ENCODE measurements around the gene ANKS1B.
"Not testable (repeated sequence)": the region's sequence is repeated elsewhere in the genome, so short reads cannot be mapped to it uniquely, and the experiment has no call there.

The ANKS1B gene

DNA sequence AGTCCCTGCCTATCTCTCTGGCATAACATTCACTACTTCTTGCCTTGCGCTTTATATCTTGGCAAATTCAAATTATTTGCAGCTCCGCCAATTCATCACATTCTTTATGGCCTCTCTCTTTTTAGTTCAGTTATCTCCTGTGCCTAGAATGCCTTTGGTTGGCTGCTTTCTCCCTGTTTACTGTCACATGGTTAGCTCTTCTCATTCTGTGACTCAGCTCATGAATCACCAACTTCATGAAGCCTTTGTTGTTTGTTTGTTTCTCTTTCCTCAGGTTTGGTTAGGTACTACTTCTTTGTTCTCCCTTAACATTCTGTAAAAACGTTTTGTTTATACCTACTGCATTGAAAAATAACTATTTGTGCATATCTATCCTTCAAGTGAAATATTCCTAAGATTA, 713.7 kb downstream of the ANKS1B start:
- intact Hi-C loops (cut with DNase I) = no loop called here
- no peak for DNase-seq

DNA sequence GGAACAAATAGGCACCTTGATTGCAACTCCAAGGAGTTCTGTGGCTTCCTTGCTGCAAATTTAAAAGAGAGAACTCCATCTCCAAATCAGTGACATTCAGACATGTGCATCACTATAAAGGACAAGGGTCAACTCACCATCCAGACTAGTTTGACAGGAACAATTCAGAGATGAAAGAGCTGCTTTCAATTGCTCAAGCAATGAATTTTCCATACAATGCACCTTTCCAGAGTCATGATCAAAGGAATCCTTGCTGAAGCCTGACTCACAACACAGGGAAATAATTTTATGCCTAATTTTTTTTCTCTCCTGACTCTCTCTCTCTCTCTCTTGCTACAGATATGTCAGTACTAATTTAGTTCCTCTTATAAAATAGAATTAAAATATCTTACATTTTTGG, 717.7 kb downstream of the ANKS1B start:
- intact Hi-C loops (cut with DNase I) = no loop called here
- DNase-seq = no peak

DNA sequence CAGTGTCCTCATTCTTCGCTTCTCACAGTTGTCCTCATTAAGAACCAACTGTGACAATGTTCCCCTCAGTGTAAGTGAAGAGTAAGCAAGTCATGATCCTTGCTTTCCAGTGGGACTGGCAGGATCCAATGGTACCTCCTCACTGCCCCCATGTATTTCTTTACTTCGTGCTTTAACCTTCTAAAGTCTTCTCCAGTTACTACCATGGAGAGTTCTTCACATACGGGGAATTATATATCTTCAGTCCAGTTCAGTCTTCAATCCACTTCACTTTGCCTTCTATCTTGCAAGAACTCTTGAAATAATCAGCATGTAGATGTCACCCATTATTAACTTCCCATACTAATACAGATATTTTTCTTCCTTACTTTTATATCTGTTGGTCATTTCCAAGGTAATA, 719.1 kb downstream of the ANKS1B start:
- intact Hi-C loops (cut with DNase I) = no loop called here
- DNase-seq = no peak

DNA sequence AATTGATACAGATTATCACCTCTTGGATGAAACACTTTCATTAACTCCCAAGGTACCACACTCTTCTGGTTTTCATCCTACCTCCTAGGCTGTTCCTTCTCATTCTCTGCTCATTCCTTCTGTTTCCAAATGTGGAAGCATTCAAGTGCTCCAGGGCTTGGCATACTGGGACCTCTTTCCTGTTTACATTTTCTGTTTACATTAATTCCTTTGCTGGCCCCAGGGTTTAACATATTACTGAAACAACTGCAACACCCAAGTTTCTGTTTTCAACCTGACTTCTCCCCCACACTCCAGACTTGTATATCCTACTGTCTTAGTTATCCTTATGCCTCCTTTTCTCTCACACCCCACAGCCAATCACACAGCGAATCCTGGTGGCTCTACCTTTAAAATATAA, 723.5 kb downstream of the ANKS1B start:
- DNase-seq = no peak
- intact Hi-C loops (cut with DNase I) = no loop called here

DNA sequence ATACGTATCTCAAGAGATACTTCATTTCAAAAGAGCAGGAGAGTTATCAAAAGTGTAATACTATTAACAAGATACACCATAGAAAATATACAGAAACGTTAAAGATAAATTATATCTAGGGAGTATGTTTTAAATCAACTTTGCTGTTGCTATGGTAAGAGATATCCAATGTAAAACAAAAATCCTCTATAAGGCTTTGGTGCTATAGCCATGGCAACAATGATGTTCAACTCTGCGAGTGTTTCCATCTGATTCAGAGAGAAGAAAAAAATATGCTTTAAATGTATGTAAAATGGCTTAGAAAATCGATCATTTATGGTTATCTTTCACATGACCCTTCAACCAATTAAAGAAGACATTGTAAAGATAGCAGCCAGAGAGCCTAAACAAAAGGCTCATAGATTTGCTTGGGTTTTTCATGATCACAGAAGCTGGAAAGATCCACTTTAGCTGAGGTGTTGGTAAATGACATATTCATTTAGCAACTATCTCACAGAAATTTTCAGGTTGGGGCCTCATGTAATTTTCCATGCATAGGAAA, 724.2 kb downstream of the ANKS1B start:
- no peak for DNase-seq
- intact Hi-C loops (cut with DNase I) = no loop called here

DNA sequence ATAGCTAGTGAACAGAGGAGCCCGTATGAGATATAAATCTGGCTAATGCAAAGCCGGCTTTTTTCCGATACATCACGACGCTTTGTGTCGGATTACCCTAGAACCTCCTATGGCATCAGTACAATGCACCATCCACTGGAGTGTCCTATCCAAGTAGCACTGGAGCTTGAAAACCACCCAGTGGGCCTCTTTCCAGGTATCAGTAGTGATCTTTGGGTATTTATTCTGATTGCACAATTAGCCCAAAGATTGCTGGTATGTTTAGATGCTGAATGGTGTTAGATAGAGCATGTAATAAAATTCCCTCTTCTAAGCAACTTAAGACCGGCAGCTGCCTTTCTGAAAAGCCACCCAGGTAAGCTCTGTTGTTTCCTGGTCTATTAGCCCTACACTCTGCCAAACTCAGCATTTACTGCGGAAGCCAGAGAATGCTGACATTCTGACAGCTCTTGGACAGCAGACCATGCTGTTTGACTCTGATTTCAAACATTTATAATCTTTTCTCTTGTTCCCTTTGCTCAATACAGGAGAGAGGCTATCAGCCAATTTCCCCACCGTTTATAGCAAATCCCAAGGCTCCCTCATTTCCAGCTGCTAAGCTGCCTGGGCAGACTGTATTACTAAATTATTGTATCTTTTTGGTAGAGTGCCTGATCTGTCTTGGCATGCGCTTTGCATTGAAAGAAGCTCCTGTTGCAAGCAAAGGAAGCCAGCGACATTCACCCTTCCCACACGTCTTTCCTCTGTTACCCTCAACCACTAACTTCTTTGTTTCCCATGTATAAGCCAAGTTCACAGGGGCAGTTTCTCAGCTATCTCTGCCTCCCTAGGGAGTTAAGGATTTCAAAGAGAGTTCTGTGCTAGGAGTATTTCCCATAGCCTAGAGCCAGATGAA, 725.4 kb downstream of the ANKS1B start:
- DNase-seq = peak in 2 of 42 donors; percentile 7 to 12

DNA sequence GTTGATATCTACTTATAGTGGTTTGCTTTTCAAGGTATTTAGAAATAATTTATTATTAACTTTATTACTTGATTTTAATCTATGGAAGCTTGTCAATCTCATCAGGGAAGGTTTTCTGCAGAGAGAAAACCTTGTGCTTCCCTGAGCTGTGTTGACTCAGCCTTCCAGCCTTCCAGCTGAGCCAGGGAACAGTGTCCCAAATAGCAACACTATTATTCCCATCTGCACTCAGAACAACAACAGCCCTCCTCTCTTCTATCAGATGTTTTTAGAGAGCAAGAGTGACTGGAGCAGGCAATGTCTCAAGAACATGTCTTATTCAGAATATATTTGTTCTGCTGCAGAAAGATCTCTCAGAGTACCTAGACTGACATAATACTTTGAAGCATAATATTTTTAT, 727.1 kb downstream of the ANKS1B start:
- intact Hi-C loops (cut with DNase I) = no loop called here
- peak in 6 of 42 donors; percentile 3 to 33 (median 17) for DNase-seq

More for the DNA sequence above, 725.4 kb downstream of the ANKS1B start:
- intact Hi-C loops (cut with DNase I) = no loop called here

DNA sequence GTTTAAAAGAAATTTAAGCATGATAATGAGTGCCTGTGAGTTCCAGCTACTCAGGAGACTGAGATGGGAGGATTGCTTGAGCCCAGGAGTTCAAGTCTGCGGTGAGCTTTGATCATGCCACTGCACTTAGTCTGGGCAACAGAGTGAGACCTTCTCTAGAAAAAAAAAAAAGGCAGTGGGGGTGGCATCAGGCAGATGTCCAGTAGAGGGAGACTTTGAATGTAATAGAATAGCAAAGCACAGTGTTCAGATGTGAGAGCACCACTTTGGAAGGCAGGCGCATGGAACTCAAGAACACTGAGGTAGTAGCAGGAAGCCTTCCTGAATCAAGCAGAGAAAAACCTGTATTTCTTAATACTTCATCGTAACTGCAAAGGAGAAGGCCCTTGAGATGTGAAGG, 731.7 kb downstream of the ANKS1B start:
- DNase-seq = no peak
- intact Hi-C loops (cut with DNase I) = no loop called here

DNA sequence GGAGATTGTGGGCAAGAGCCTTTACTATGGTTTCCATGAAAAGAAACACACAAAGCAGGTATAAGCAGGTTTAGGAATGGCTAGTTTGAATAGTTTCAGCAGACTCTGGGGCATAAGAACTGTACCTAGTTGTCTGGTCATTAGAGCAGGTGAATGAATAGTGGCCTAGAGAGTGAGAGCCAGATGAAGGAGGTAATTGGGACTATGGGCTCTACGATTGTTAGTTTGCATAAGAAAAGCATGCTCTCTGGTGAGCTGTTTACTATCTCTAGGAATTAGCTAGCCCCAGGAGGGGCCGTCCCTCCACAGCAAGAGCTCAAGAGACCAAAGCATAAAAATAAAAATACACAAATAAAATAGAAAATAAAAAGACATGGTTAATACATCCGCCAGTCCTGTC, 734.6 kb downstream of the ANKS1B start:
- intact Hi-C loops (cut with DNase I) = no loop called here
- DNase-seq = no peak

DNA sequence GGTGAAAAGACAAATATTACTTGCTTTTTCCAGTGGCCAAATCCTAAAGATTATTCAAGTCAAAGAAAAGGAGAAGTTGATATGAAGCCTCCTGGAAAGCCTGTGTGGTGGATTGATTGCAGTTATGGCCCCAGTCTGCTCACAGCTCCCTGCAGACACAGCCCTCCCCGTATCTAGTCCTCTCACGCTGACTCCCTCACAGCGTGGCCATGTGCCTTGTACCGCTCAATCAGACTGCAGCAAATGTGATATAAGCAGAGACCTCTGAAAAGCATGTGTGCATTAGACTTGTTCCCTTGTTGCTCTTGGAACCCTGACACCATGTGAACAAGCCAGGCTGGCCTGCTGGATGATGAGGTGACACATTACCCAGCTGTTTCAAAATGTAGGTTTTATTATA, 735.2 kb downstream of the ANKS1B start:
- intact Hi-C loops (cut with DNase I) = no loop called here
- no peak for DNase-seq

DNA sequence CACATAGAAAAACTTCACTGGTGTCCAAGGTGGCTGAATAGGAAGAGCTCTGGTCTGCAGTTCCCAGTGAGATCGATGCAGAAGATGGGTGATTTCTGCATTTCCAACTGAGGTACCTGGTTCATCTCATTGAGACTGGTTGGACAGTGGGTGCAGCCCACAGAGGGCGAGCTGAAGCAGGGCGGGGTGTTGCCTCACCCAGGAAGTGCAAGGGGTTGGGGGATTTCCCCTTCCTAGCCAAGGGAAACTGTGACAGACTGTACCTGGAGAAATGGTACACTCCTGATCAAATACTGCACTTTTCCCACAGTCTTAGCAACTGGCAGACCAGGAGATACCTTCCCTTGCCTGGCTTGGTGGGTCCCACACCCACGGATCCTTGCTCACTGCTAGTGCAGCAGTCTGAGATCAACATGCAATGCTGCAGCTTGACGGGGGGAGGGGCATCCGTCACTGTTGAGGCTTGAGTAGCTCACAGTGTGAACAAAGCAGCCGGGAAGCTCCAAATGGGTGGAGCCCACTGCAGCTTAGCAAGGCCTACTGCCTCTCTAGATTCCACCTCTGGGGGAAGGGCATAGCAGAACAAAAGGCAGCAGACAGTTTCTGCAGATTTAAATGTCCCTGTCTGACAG, 746.7 kb downstream of the ANKS1B start:
- DNase-seq = peak in 32 of 42 donors; percentile 6 to 63 (median 28)
- intact Hi-C loops (cut with DNase I) = not testable (repeated sequence)

DNA sequence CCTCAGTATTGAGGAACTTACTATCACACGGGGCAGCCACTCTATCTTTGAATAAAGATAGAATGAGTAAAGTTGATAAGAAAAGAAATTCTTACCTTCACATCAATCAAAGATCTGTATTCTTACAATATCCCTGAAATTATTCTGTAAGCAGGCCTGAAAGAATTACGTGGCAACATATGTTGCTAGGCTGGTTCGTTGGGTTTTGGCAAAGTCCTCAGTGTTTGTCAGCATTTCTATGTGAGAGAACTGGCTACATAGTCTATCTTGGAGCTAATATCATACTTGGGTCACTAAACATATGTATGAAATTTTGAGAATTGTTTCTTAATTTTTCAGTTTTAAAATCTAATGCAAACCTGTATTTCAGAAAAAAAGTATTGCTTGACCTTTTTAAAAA, 749.4 kb downstream of the ANKS1B start:
- no peak for DNase-seq
- intact Hi-C loops (cut with DNase I) = no loop called here

DNA sequence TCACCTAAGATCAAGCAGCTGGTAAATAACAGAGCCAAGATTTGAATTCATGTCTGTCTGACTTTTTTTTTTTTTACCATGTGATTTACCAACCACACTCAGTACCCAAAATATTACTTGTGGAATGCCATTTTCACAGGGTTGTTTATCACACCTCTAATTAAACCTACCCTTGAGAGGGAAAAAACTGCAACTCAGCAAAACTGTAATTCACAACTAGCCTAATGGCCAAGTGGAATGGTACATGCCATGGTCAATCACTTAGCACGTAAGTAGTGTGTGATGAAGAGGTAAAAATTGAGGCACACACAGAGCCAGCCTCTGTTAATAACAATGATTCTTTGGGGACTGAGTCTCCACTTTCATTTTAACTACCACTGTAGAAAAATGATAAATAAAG, 750.0 kb downstream of the ANKS1B start:
- intact Hi-C loops (cut with DNase I) = no loop called here
- DNase-seq = no peak

DNA sequence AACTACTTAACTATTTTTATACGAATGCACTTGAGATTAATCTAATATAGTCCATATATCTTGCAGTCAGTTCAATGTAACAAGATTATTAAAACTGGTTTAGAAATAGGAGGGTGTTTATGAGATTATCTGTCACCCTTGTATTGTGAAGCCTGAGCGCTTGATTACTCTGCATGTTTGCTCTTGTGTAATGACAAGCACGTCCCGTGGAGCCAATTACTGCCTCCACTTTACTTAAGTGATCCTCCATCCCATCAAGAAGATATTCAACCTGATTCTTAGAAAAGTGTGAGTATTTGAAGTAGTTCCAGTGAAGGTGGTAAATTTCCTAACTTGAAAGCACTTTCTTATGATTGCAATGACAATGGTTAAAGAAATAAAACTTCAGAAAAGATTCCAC, 752.4 kb downstream of the ANKS1B start:
- intact Hi-C loops (cut with DNase I) = no loop called here
- no peak for DNase-seq

DNA sequence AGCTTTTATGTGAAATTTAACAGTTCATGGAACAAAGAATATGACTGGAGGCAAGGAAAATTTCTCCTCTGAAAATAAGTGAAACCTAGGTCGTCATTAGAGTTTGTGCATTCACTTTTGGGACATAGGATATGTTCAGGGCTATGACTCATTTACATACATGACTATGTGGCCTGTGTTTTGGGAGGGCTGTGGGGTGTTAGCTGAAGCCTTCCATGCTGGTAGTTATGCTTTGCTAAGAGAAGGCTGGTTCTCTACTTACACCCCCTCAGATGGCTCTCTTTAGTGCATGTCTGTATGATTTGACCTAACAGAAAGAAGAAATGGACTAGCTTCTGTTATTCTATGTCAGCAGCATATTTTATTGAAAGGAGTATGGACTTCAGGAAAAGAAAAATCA, 753.7 kb downstream of the ANKS1B start:
- no peak for DNase-seq
- intact Hi-C loops (cut with DNase I) = no loop called here

DNA sequence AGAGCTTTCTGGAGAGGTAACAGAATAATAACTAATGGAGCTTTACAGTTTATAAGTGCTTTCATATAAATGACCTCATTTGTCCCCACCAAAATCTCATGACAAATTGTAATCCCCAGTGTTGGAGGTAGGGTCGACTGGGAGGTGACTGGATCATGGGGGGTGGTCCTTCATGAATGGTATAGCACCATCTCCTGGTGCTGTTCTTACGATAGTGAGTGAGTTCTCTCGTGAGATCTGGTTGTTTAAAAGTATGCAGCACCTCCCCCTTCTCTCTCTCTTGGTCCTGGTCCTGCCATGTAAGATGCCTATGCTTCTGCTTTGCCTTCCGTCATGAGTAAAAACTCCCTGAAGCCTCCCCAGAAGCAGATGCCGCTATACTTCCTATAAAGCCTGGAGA, 760.5 kb downstream of the ANKS1B start:
- no peak for DNase-seq
- intact Hi-C loops (cut with DNase I) = no loop called here

DNA sequence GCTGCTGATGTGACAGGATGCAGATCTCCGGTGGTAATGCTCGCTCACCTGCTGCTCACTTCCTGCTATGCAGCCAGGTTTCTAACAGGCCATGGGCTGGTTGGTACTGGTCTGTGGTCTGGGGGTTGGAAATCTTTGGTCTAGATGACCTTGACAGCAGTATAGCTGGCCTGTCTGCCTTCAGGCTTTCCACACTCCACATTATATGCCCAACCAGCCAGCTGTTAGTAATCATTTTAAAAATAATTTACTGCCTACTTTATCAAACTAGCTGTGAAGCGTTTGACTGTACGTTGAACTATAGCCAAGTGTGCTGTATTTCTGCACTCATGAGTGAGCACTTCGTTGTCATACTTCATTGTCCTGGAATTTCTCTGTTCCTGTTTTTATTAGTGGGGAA, 761.2 kb downstream of the ANKS1B start:
- intact Hi-C loops (cut with DNase I) = no loop called here
- no peak for DNase-seq

DNA sequence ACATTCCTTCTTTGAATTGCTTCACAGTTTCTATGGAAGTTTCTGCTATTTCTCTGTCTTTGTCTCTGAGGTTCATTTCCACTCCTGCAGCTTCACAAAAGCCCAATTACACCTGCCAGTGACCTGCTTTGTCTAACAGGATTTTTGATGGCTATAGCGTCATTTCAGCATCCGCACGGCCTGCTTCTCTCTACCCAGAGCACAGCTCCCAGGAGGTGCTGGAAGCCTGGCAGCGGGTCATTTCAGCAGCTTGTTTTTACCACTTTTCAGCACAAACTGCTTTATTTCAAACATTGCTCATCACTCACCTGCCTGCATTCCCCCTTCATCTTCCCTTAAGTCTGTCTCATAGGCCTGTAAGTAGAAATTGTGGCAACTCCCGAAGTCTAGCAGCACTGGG, 771.7 kb downstream of the ANKS1B start:
- intact Hi-C loops (cut with DNase I) = no loop called here
- DNase-seq = no peak

DNA sequence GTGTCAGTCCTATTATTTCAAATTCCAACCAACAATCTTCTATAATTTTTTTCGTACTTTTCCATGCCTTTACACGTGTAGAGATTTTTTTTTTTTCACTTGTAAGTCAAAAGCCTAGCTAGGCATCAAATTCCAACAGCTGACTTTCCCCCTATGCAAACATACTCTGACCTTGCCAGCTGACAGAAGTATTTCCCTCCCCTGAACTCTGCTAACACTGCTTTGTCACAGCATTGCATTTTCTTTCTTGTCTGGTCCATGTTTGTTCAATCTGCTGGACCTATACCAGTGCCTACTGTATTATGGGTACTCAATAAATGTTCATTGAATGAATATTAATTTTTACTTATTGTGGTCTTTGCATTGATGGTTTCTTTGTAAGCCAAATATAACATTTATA, 772.5 kb downstream of the ANKS1B start:
- intact Hi-C loops (cut with DNase I) = no loop called here
- DNase-seq = no peak

DNA sequence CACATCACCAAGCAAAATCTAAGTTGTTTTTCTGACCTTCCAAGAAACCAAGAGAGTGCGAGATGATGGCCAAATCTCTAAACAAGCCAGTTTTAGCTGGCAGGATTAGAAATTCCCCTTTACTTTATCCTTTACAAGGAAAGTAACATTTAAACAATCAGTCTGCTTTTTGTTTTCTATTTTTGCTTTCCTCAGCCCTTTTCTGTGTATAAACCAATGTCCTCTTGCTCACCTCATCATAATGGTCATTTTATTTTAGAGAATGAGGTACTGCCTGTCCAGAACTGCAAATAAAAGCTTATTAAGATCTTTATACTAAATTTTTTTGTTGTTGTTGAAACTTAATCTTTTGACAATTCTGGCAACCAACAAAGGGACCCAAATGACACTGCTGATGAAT, 779.6 kb downstream of the ANKS1B start:
- intact Hi-C loops (cut with DNase I) = no loop called here

More for the DNA sequence above, 779.6 kb downstream of the ANKS1B start:
- no peak for DNase-seq

Data from head of caudate nucleus (tissue), 42 donors.